ENCODE data around the gene CENPO.

CENPO gene

DNA sequence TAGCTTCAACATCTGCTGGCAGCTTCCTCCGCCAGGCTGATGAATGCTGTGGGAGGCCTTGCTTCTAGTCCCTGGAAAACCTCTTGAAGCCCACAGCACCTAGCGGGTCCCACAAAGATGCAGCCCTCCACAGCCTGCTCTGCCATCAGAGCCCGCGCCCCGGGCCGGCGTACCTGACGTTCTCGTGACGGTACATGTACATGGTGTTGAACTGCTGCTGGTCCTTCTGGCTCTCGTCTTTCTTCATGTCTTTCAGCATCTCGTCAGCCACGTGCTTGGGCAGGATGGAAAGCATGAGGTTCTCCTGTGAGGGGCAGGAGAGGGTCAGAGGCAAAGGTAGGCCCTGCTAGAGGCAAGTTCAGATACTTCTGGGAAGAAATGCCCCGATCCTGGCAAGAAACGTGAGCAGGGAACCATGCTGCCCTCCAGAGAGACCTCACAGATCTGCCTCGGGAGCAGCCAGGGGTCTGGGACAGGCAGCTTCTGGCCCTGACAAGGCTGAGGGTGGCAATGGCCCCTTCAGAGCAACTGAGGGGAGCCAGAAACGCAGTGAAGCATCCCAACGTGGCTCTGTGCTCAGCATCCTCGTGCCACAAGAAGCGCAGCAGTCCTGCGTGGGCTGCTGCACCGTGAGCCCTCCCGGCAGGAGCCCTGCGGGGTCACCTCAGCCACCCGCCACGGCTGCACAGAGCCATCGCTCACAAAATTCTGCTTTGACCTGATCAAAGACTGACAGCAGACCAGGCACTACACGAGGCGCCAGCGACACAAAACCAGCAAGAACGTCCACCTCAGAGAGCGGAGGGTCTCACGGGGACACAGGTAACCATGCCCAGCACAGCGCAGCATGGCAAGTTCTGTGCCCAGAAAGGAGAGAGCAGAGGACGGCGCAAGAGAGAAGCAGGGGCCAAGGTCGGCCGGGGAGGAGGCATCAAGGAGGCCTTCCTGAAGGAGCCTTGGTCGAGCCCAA is 49.1 kb downstream of the CENPO start:
- H3K36me3 ChIP-seq = peaks cover 11% of the 10 kb centered on the region
- no peaks in the 10 kb centered on the region for H3K4me1 ChIP-seq
- TF ChIP-seq, protein P1, sequence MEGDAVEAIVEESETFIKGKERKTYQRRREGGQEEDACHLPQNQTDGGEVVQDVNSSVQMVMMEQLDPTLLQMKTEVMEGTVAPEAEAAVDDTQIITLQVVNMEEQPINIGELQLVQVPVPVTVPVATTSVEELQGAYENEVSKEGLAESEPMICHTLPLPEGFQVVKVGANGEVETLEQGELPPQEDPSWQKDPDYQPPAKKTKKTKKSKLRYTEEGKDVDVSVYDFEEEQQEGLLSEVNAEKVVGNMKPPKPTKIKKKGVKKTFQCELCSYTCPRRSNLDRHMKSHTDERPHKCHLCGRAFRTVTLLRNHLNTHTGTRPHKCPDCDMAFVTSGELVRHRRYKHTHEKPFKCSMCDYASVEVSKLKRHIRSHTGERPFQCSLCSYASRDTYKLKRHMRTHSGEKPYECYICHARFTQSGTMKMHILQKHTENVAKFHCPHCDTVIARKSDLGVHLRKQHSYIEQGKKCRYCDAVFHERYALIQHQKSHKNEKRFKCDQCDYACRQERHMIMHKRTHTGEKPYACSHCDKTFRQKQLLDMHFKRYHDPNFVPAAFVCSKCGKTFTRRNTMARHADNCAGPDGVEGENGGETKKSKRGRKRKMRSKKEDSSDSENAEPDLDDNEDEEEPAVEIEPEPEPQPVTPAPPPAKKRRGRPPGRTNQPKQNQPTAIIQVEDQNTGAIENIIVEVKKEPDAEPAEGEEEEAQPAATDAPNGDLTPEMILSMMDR (IDR thresholded peaks at IDR 0.05; ENCODE audit: low read depth, low read length) = no peak
- no peak overlapping the region for H3K4me3 ChIP-seq (ENCODE audit: low read depth, low read length)
- no peak for DNase-seq
- H3K27me3 ChIP-seq = no peaks in the 10 kb centered on the region
- no peaks in the 10 kb centered on the region for H3K9me3 ChIP-seq

DNA sequence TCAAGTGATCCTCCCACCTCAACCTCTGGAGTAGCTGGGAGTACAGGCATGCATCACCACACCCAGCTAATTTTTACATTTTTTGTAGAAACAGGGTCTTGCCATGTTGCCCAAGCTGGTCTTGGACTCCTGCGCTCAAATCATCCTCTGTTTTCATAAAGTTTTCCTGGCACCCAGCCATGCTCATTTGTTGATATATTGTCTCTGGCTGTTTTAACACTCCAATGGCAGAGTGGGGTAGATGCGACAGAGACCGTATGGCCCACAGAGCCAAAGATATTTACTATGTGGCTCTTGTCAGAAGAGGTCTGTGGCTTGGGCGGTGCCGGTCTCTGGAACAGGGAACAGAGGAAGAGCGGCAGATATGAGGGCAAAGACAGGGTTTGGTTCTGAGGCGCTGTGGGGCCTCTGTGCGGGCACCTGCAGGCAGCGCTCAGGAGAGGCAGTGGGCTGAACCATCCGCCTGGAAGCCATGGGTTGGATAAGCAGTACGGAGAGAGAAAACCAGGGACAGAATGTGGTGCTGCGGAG is 50.2 kb downstream of the CENPO start:
- DNase-seq = no peak
- no peaks in the 10 kb centered on the region for H3K9me3 ChIP-seq
- peaks cover 8% of the 10 kb centered on the region for H3K36me3 ChIP-seq
- TF ChIP-seq, protein P1 (IDR thresholded peaks at IDR 0.05; ENCODE audit: low read depth, low read length) = no peak
- no peaks in the 10 kb centered on the region for H3K27me3 ChIP-seq
- H3K4me3 ChIP-seq (ENCODE audit: low read depth, low read length) = no peak overlapping the region
- no peaks in the 10 kb centered on the region for H3K4me1 ChIP-seq

DNA sequence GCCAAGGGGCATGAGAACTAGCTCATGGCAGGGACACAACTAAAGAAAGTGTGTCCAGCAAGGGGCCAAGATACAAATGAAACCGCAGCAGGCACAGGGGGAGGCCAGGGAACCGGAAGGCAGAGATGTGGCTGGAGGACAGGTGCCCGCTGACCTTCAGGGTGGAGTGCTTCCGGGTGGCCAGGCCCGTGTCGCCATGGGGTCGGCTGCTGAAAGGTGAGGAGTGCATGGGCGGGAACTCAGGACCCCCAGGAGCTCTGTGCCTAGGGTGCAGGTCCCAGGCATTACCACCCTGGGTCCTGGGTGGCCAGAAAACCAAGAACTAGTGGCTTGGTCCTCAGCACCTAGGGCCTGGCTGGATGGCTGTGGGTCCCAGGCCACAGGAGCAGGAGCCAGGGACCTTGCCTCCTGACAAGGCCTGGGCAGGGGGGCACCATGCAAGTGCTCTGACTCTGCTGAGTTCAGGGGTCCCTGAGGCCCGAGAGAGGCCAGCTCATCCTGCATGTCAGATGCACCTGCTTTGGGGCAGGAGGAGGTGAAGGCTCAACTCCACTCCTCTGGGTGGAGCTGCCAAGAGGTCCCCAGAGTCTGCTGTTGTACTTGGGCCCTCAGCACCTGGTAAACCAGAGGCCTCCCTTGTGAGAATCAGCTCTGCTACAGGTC is 50.9 kb downstream of the CENPO start:
- Histone ChIP-seq H3K36me3 (peaks cover 8% of the 10 kb centered on the region), H3K27me3 (no peaks in the 10 kb centered on the region), H3K9me3 (no peaks in the 10 kb centered on the region), H3K4me1 (no peaks in the 10 kb centered on the region), H3K4me3 (ENCODE audit: low read depth, low read length) (no peak overlapping the region)
- TF ChIP-seq, protein P1 (IDR thresholded peaks at IDR 0.05; ENCODE audit: low read depth, low read length) = no peak
- DNase-seq = no peak

DNA sequence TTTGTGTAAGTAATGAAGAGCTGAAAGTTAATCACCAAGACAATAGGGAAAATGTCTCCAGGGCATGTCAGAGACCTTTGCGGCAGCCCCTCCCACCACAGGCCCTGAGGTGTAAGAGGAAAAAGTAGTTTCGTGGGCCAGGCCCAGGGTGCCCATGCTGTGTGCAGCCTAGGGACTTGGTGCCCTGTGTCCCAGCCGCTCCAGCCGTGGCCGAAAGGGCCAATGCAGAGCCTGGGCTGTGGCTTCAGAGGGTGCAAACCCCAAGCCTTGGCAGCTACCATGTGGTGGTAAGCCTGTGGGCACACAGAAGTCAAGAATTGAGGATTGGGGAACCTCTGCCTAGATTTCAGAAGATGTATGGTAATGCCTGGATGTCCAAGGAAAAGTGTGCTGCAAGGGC is 52.5 kb downstream of the CENPO start:
- H3K4me3 ChIP-seq (ENCODE audit: low read depth, low read length) = no peak overlapping the region
- H3K4me1 ChIP-seq = no peaks in the 10 kb centered on the region
- TF ChIP-seq, protein P1 (IDR thresholded peaks at IDR 0.05; ENCODE audit: low read depth, low read length) = no peak
- H3K9me3 ChIP-seq = no peaks in the 10 kb centered on the region
- no peaks in the 10 kb centered on the region; the same call in 1 of the 2 replicates for H3K36me3 ChIP-seq
- no peaks in the 10 kb centered on the region for H3K27me3 ChIP-seq
- no peak for DNase-seq

DNA sequence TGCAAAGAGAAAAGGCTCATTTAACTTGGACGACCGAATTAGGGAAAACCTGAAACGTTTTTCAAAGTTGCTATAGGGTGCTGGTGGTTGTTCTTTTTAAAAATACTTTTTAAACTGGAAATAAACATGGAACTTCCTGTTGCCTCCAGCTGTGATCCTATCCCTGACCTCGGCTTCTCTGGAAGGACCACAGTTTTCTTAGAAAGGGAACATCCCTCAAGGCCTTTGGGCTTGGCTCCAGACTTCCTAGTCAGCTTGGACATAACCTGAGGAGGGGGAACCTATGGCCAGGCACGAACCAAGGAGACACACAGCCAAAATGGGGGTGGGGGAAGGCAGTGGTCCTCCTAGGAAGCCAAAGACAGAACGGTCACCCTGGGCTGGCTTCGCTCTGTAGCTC is 57.7 kb downstream of the CENPO start:
- Histone ChIP-seq H3K9me3 (no peaks in the 10 kb centered on the region), H3K27me3 (no peaks in the 10 kb centered on the region), H3K4me3 (ENCODE audit: low read depth, low read length) (no peak overlapping the region), H3K36me3 (0 out of 2 replicates have a peak, but pooled peaks cover 4% of the 10 kb centered on the region), H3K4me1 (peaks cover 9% of the 10 kb centered on the region)
- no peak for DNase-seq
- TF ChIP-seq, protein P1 (IDR thresholded peaks at IDR 0.05; ENCODE audit: low read depth, low read length) = no peak
